SK-N-SH treated with all-trans-retinoic acid at 6 μM for 48 hours (cell line): ENCODE data around the gene TNKS1BP1.

Experiments used
- ATAC-seq: fragments of 200-7000 bp; cut with Tn5 transposase; 3 replicates; pipeline ENCODE4 v1.9.1; 2020; ENCODE audit warnings: mild to moderate bottlenecking, moderate library complexity
- ARNTL ChIP-seq: fragments of 450-650 bp; formaldehyde crosslinking; IDR thresholded peaks from 2 replicates; pipeline ENCODE4 v1.5.0; 2020; ENCODE audit warnings: low read depth, mild to moderate bottlenecking, moderate library complexity, borderline replicate concordance
- BACH2 ChIP-seq: fragments of 250-450 bp; sonication (Bioruptor Pico); IDR thresholded peaks from 2 replicates; pipeline ENCODE4 v1.9.0; 2021; ENCODE audit warnings: mild to moderate bottlenecking, borderline replicate concordance
- CREB5 ChIP-seq: fragments of 250-450 bp; sonication (Bioruptor Pico); IDR thresholded peaks from 2 replicates; pipeline ENCODE4 v1.5.1; 2020; ENCODE audit warnings: low read depth, mild to moderate bottlenecking, moderate library complexity
- CSDC2 ChIP-seq: fragments of 250-450 bp; sonication (Bioruptor Pico); IDR thresholded peaks from 2 replicates; pipeline ENCODE4 v1.5.0; 2020; ENCODE audit warnings: mild to moderate bottlenecking, moderate library complexity
- ESRRG ChIP-seq: fragments of 250-450 bp; sonication (Bioruptor Pico); IDR thresholded peaks from 2 replicates; pipeline ENCODE4 v1.6.1; 2021; ENCODE audit warnings: mild to moderate bottlenecking
- GLIS3 ChIP-seq: fragments of 250-450 bp; sonication (Bioruptor Pico); IDR thresholded peaks from 2 replicates; pipeline ENCODE4 v1.5.0; 2020; ENCODE audit warnings: mild to moderate bottlenecking, moderate library complexity
- ISL1 ChIP-seq: fragments of 250-450 bp; sonication (Bioruptor Pico); IDR thresholded peaks from 2 replicates; pipeline ENCODE4 v2.1.2; 2022; ENCODE audit warnings: mild to moderate bottlenecking, moderate library complexity
- OSR1 ChIP-seq: fragments of 250-450 bp; sonication (Bioruptor Pico); IDR thresholded peaks from 2 replicates; pipeline ENCODE4 v1.8.0; 2022; ENCODE audit warnings: moderate library complexity, mild to moderate bottlenecking, inconsistent platforms
- PATZ1 ChIP-seq: fragments of 250-450 bp; sonication (Bioruptor Pico); IDR thresholded peaks from 2 replicates; pipeline ENCODE4 v1.8.0; 2020; ENCODE audit warnings: mild to moderate bottlenecking, moderate library complexity, borderline replicate concordance
- POU6F1 ChIP-seq: fragments of 250-450 bp; sonication (Bioruptor Pico); IDR thresholded peaks from 2 replicates; pipeline ENCODE4 v1.8.0; 2021; ENCODE audit warnings: low read depth, mild to moderate bottlenecking, moderate library complexity, borderline replicate concordance
- PPARA ChIP-seq: fragments of 250-450 bp; sonication (Bioruptor Pico); IDR thresholded peaks from 2 replicates; pipeline ENCODE4 v1.5.0; 2020; ENCODE audit warnings: mild to moderate bottlenecking, borderline replicate concordance
- SNAI2 ChIP-seq: fragments of 250-450 bp; sonication (Bioruptor Pico); IDR thresholded peaks from 2 replicates; pipeline ENCODE4 v1.5.0; 2020; ENCODE audit warnings: mild to moderate bottlenecking, moderate library complexity
- TCF4 ChIP-seq: fragments of 250-450 bp; sonication (Bioruptor Pico); IDR thresholded peaks from 2 replicates; pipeline ENCODE4 v1.8.0; 2021; ENCODE audit warnings: mild to moderate bottlenecking, moderate library complexity, borderline replicate concordance
- TOX ChIP-seq: fragments of 250-450 bp; sonication (Bioruptor Pico); IDR thresholded peaks from 2 replicates; pipeline ENCODE4 v1.8.0; 2021; ENCODE audit warnings: mild to moderate bottlenecking, moderate library complexity, borderline replicate concordance
- TSHZ2 ChIP-seq: fragments of 250-450 bp; sonication (Bioruptor Pico); IDR thresholded peaks from 2 replicates; pipeline ENCODE4 v1.5.0; 2020; ENCODE audit warnings: mild to moderate bottlenecking, moderate library complexity
- ZC3H10 ChIP-seq: fragments of 250-450 bp; sonication (Bioruptor Pico); IDR thresholded peaks from 2 replicates; pipeline ENCODE4 v1.5.1; 2021; ENCODE audit warnings: mild to moderate bottlenecking, moderate library complexity
- ZFP3 ChIP-seq: fragments of 250-450 bp; sonication (Bioruptor Pico); IDR thresholded peaks from 2 replicates; pipeline ENCODE4 v1.5.0; 2020; ENCODE audit warnings: mild to moderate bottlenecking, moderate library complexity
- ZFP30 ChIP-seq: fragments of 450-650 bp; formaldehyde crosslinking; IDR thresholded peaks from 2 replicates; pipeline ENCODE4 v1.5.0; 2022; ENCODE audit warnings: mild to moderate bottlenecking, moderate library complexity
- ZNF565 ChIP-seq: fragments of 450-650 bp; formaldehyde crosslinking; conservative IDR thresholded peaks from 2 replicates; pipeline ENCODE4 v1.5.0; 2020; ENCODE audit warnings: low read depth, mild to moderate bottlenecking, moderate library complexity
- ZNF70 ChIP-seq: fragments of 450-650 bp; formaldehyde crosslinking; IDR thresholded peaks from 2 replicates; pipeline ENCODE4 v1.5.0; 2020; ENCODE audit warnings: mild to moderate bottlenecking, moderate library complexity
- ZNF8 ChIP-seq: fragments of 450-650 bp; formaldehyde crosslinking; IDR thresholded peaks from 2 replicates; pipeline ENCODE4 v1.5.0; 2020; ENCODE audit warnings: mild to moderate bottlenecking, moderate library complexity

Gene TNKS1BP1

GRCh38 chr11:57266157-57266556, 58.6 kb downstream of the TNKS1BP1 start:
- no peak for TF ChIP-seq PPARA (CRISPR knock-in tag)
- TF ChIP-seq ZNF70 (CRISPR knock-in tag): no peak
- no peak for TF ChIP-seq OSR1 (CRISPR knock-in tag)
- TF ChIP-seq TCF4 (CRISPR knock-in tag): no peak
- TF ChIP-seq GLIS3: no peak
- no peak for TF ChIP-seq ZC3H10
- TF ChIP-seq ARNTL (CRISPR knock-in tag): no peak
- TF ChIP-seq SNAI2: no peak
- no peak for TF ChIP-seq TOX (CRISPR knock-in tag)
- no peak for TF ChIP-seq ESRRG (CRISPR knock-in tag)
- no peak for TF ChIP-seq ZNF565 (CRISPR knock-in tag)
- no peak for TF ChIP-seq CREB5 (CRISPR knock-in tag)
- TF ChIP-seq CSDC2 (CRISPR knock-in tag): no peak
- no peak for ATAC-seq

- TF ChIP-seq CREB5 (CRISPR knock-in tag) (no peak), ARNTL (CRISPR knock-in tag) (no peak), BACH2 (CRISPR knock-in tag) (no peak), ZNF70 (CRISPR knock-in tag) (no peak), POU6F1 (CRISPR knock-in tag) (no peak), ZFP30 (CRISPR knock-in tag) (no peak), ESRRG (CRISPR knock-in tag) (no peak), ZNF565 (CRISPR knock-in tag) (no peak), ZC3H10 (no peak), ZFP3 (no peak), ZNF8 (CRISPR knock-in tag) (no peak)
- TF ChIP-seq, all 23 proteins: peak for 0
- no peak for ATAC-seq
Measured at GRCh38 chr11:57263351-57263750, 61.4 kb downstream of the TNKS1BP1 start.

GRCh38 chr11:57262157-57262556, 62.6 kb downstream of the TNKS1BP1 start:
- TF ChIP-seq TSHZ2 (CRISPR knock-in tag): no peak
- no peak for TF ChIP-seq PPARA (CRISPR knock-in tag)
- no peak for TF ChIP-seq ZNF8 (CRISPR knock-in tag)
- TF ChIP-seq ESRRG (CRISPR knock-in tag): no peak
- no peak for TF ChIP-seq GLIS3
- no peak for TF ChIP-seq CREB5 (CRISPR knock-in tag)
- no peak for TF ChIP-seq TCF4 (CRISPR knock-in tag)
- no peak for TF ChIP-seq CSDC2 (CRISPR knock-in tag)
- TF ChIP-seq ZC3H10: no peak
- TF ChIP-seq BACH2 (CRISPR knock-in tag): no peak
- no peak for TF ChIP-seq POU6F1 (CRISPR knock-in tag)
- TF ChIP-seq ISL1 (CRISPR knock-in tag): no peak
- TF ChIP-seq TOX (CRISPR knock-in tag): no peak
- no peak for TF ChIP-seq PATZ1 (CRISPR knock-in tag)
- TF ChIP-seq ARNTL (CRISPR knock-in tag): no peak
- no peak for TF ChIP-seq ZFP30 (CRISPR knock-in tag)
- TF ChIP-seq ZNF70 (CRISPR knock-in tag): no peak
- no peak for TF ChIP-seq ZNF565 (CRISPR knock-in tag)
- ATAC-seq: no peak
